Endothelial cell of umbilical vein (primary cell): ENCODE measurements around the gene TTF1. TPM values are rescaled to one million over a fixed set of nuclear protein-coding genes. Genes with fewer than 3 reads are reported as not detected.

Source experiments
- BruUV-seq: library from RNA; stranded (reverse); fragments of 400-500 nt; replicated peaks from 2 replicates; lab custom pipeline; 2021; lab: Mats Ljungman, UMichigan
- CTCF ChIA-PET: fragments of 300-600, 350-600 bp; sonication (Branson Sonifier 250); formaldehyde crosslinking; loops from one replicate; lab custom pipeline; 2021; ENCODE audit warnings: antibody characterized with exemption, inconsistent platforms; lab: Charles Lee
- POLR2A ChIA-PET: fragments of 300-600, 350-600 bp; sonication (Branson Sonifier 250); formaldehyde crosslinking; loops from one replicate; lab custom pipeline; 2021; ENCODE audit warnings: antibody characterized with exemption, inconsistent platforms; lab: Charles Lee
- DNase-seq: peaks from one replicate; pipeline ENCODE4 v3.0.0-alpha.2; 2011; ENCODE audit warnings: low read depth, low spot score
- FAIRE-seq: peaks from 2 replicates; lab custom pipeline; 2011; peaks lifted over from hg19 to GRCh38; lab: Jason Lieb, UNC
- H2AFZ ChIP-seq: 2 replicates; pipeline ENCODE4 v1.6.0; 2012; ENCODE audit warnings: low read depth, low read length, control low read depth, inconsistent platforms
- H3K27ac ChIP-seq: 2 replicates; pipeline ENCODE4 v1.5.1; 2011; ENCODE audit warnings: low read depth, mild to moderate bottlenecking, control low read depth, low read length, moderate library complexity; ENCODE audit not compliant: insufficient read depth
- H3K27me3 ChIP-seq, 2 experiments: 2 replicates each; pipeline versions ENCODE4 v1.6.0 to v1.6.1; 2011; ENCODE audit warnings: low read length in 2 of 2, mixed read lengths in 1 of 2; ENCODE audit not compliant: control insufficient read depth in 2 of 2, insufficient read depth in 2 of 2
- H3K36me3 ChIP-seq, 2 experiments: 2 replicates in 1 of 2; 3 replicates in 1 of 2; pipeline ENCODE4 v1.5.1; 2011; ENCODE audit warnings: low read length in 2 of 2, mild to moderate bottlenecking in 1 of 2, moderate library complexity in 1 of 2; ENCODE audit not compliant: control insufficient read depth in 2 of 2, insufficient read depth in 2 of 2; ENCODE audit errors: extremely low read depth in 1 of 2
- H3K4me1 ChIP-seq: 3 replicates; pipeline ENCODE4 v1.5.1; 2011; ENCODE audit warnings: mild to moderate bottlenecking, low read length; ENCODE audit not compliant: control insufficient read depth, insufficient read depth; ENCODE audit errors: extremely low read depth
- H3K4me2 ChIP-seq: 2 replicates; pipeline ENCODE4 v1.6.1; 2011; ENCODE audit warnings: low read length, control low read depth, mixed read lengths; ENCODE audit not compliant: insufficient read depth
- H3K4me3 ChIP-seq, 3 experiments: fragments of 200-600 bp in 1 of 3; sonication (generic), shearing (Covaris generic) in 1 of 3; replicated peaks in 1 of 3; 2 replicates each; pipeline ENCODE4 v1.5.1; 2011 to 2016; ENCODE audit warnings: control low read depth in 3 of 3, low read length in 3 of 3, mild to moderate bottlenecking in 2 of 3, inconsistent platforms in 1 of 3, low read depth in 1 of 3, moderate library complexity in 1 of 3; ENCODE audit not compliant: insufficient read depth in 1 of 3
- H3K79me2 ChIP-seq: 2 replicates; pipeline ENCODE4 v1.6.0; 2012; ENCODE audit warnings: low read length, inconsistent platforms; ENCODE audit not compliant: control insufficient read depth, insufficient read depth
- H3K9ac ChIP-seq: replicated peaks from 2 replicates; pipeline ENCODE3; 2011; ENCODE audit warnings: low read length, control low read depth; ENCODE audit not compliant: insufficient read depth; ENCODE audit errors: extremely low read depth
- H3K9me1 ChIP-seq: replicated peaks from 3 replicates; pipeline ENCODE4 v1.6.0; 2011; ENCODE audit warnings: mild to moderate bottlenecking, low read length; ENCODE audit not compliant: control insufficient read depth, insufficient read depth; ENCODE audit errors: extremely low read depth
- H3K9me3 ChIP-seq: replicated peaks from 2 replicates; pipeline ENCODE4 v1.5.1; 2012; ENCODE audit warnings: low read length, inconsistent platforms; ENCODE audit not compliant: control insufficient read depth, insufficient read depth
- H4K20me1 ChIP-seq: replicated peaks from 2 replicates; pipeline ENCODE3; 2011; ENCODE audit warnings: mild to moderate bottlenecking, low read length; ENCODE audit not compliant: control insufficient read depth, insufficient read depth; ENCODE audit errors: extremely low read depth
- CTCF ChIP-seq, 2 donors: IDR thresholded peaks; 1 replicate in 1 of 2; 2 replicates in 1 of 2; pipeline ENCODE4 v1.5.1; 2011; ENCODE audit warnings: low read length in 2 of 2, mild to moderate bottlenecking in 2 of 2, moderate library complexity in 2 of 2, control low read depth in 1 of 2, inconsistent platforms in 1 of 2, low read depth in 1 of 2; ENCODE audit not compliant: insufficient read depth in 1 of 2; ENCODE audit errors: extremely low read depth in 1 of 2
- FOS ChIP-seq: IDR thresholded peaks from 2 replicates; pipeline ENCODE4 v1.6.1; 2011; ENCODE audit warnings: mild to moderate bottlenecking, low read length, moderate library complexity, borderline replicate concordance; ENCODE audit not compliant: insufficient read depth
- GATA2 ChIP-seq: IDR thresholded peaks from 2 replicates; pipeline ENCODE4 v1.7.0; 2011; ENCODE audit warnings: low read depth, mild to moderate bottlenecking, moderate library complexity, mixed read lengths, low read length; ENCODE audit not compliant: insufficient read length, insufficient read depth
- JUN ChIP-seq: IDR thresholded peaks from 2 replicates; pipeline ENCODE4 v1.6.1; 2011; ENCODE audit warnings: borderline replicate concordance, low read depth; ENCODE audit not compliant: insufficient read length, insufficient read depth
- MAX ChIP-seq: IDR thresholded peaks from 2 replicates; pipeline ENCODE4 v1.6.1; 2011; ENCODE audit not compliant: insufficient read depth, insufficient read length
- MYC ChIP-seq: IDR thresholded peaks from one replicate; pipeline ENCODE4 v1.6.1; 2011; ENCODE audit warnings: mild to moderate bottlenecking, low read depth, low read length
- POLR2A ChIP-seq: IDR thresholded peaks from 2 replicates; pipeline ENCODE4 v1.6.1; 2012; ENCODE audit warnings: low read depth, mild to moderate bottlenecking, control low read depth, low read length
- dilution Hi-C: fragments of 300-500 bp; cut with MboI; formaldehyde crosslinking; loops from one replicate; pipeline ENCODE4 v1.15.0; 2019; ENCODE audit warnings: low sequenced_read_pairs; ENCODE audit not compliant: extremely low pct_ligation_motif_present
- intact Hi-C: fragments of 100-400 bp; cut with micrococcal nuclease; formaldehyde crosslinking; loops from one replicate; pipeline ENCODE4 v1.10.0; 2022
- polyA plus RNA-seq, 4 experiments: library from polyadenylated mRNA; depleted of rRNA in 3 of 4; stranded (reverse) in 3 of 4; unstranded in 1 of 4; fragments of >200 nt; gene quantifications; 2 replicates each; pipeline versions ENCODE4 v1.2.1 to v1.2.3, GENCODE V29; 2011 to 2012; ENCODE audit warnings: missing spikeins in 1 of 4
- total RNA-seq: library from RNA; stranded (reverse); gene quantifications from 2 replicates; pipeline ENCODE4 v1.2.3, GENCODE V29; 2021

Gene TTF1
- total and polyA plus RNA-seq, 2 donors (not counting 3 experiments of a cell fraction or from before 2014, with no cell fraction given): 4.9 to 12.0 TPM

GRCh38 chr9:132367613-132368313, 38.9 kb downstream of the TTF1 start:
- Histone ChIP-seq H3K4me1 (peaks cover 20% of the 10 kb centered on the region), H3K79me2 (no peaks in the 10 kb centered on the region), H3K9me3 (no peaks in the 10 kb centered on the region), H3K4me3 (no peak overlapping the region), H3K9me1 (no peaks in the 10 kb centered on the region), H3K27me3 (no peaks in the 10 kb centered on the region), H3K27ac (no peak overlapping the region), H2AFZ (no peak overlapping the region), H3K36me3 (no peaks in the 10 kb centered on the region), H4K20me1 (no peaks in the 10 kb centered on the region), H3K4me2 (no peak overlapping the region), H3K9ac (no peak overlapping the region)
- dilution Hi-C loops: no loop called here
- intact Hi-C loops: no loop called here
- DNase-seq (no peak), FAIRE-seq (no peak)
- TF ChIP-seq JUN (no peak), MYC (no peak), FOS (no peak), CTCF (IDR thresholded peaks at IDR 0.05; ENCODE audit: extremely low read depth in 1 of 2, insufficient read depth in 1 of 2, low read depth in 1 of 2, low read length in 2 of 2) (no peak), POLR2A (no peak), MAX (no peak), GATA2 (no peak)
- POLR2A ChIA-PET: interaction anchor here (0.7 to 1.1 kb wide), 2 partner anchors 8 to 13 kb away, joined by 3 read pairs; partner anchors contain the start of gene SETX
- no TSS peak for BruUV-seq
- CTCF ChIA-PET: interaction anchor here (1.2 kb wide), 2 partner anchors 13 to 16 kb away, joined by 3 read pairs; partner anchors contain the start of gene SETX
